Right kidney (tissue), 1 donor: ENCODE measurements around the gene DRD1.
"Not testable (repeated sequence)": the region's sequence is repeated elsewhere in the genome, so short reads cannot be mapped to it uniquely, and the experiment has no call there.

Experiments
- DNase-seq: peaks from one replicate; pipeline ENCODE4 v3.0.0-alpha.2; 2016

The DRD1 gene

GRCh38 chr5:175467983-175468690, 24.2 kb upstream of the DRD1 start:
- DNase-seq: no peak

GRCh38 chr5:175466700-175467318, 22.8 kb upstream of the DRD1 start:
- DNase-seq: no peak

- DNase-seq: no peak
Measured at GRCh38 chr5:175465282-175465681, 21.3 kb upstream of the DRD1 start.

GRCh38 chr5:175464942-175465233, 20.9 kb upstream of the DRD1 start:
- DNase-seq: no peak

GRCh38 chr5:175464074-175464941, 20.3 kb upstream of the DRD1 start:
- peak; percentile 41 for DNase-seq

- DNase-seq: no peak
Measured at GRCh38 chr5:175463641-175464040, 19.7 kb upstream of the DRD1 start.

- DNase-seq: no peak
Measured at GRCh38 chr5:175461370-175461769, 17.4 kb upstream of the DRD1 start.

GRCh38 chr5:175460552-175460951, 16.6 kb upstream of the DRD1 start:
- no peak for DNase-seq

- DNase-seq: no peak
Measured at GRCh38 chr5:175460126-175460525, 16.1 kb upstream of the DRD1 start.

- DNase-seq: no peak
Measured at GRCh38 chr5:175457466-175457865, 13.5 kb upstream of the DRD1 start.

- no peak for DNase-seq
Measured at GRCh38 chr5:175456105-175456742, 12.2 kb upstream of the DRD1 start.

GRCh38 chr5:175454338-175454737, 10.4 kb upstream of the DRD1 start:
- not testable (repeated sequence) for DNase-seq

GRCh38 chr5:175452166-175452565, 8.2 kb upstream of the DRD1 start:
- no peak for DNase-seq

GRCh38 chr5:175448276-175448675, 4.3 kb upstream of the DRD1 start:
- no peak for DNase-seq

- no peak for DNase-seq
Measured at GRCh38 chr5:175447571-175447970, 3.6 kb upstream of the DRD1 start.

- DNase-seq: not testable (repeated sequence)
Measured at GRCh38 chr5:175446378-175446777, 2.4 kb upstream of the DRD1 start.

- DNase-seq: no peak
Measured at GRCh38 chr5:175444905-175445456, 999 bp upstream of the DRD1 start.

GRCh38 chr5:175443514-175444059, 395 bp downstream of the DRD1 start:
- no peak for DNase-seq

GRCh38 chr5:175438234-175438857, 5.6 kb downstream of the DRD1 start:
- no peak for DNase-seq

GRCh38 chr5:175436359-175436758, 7.6 kb downstream of the DRD1 start:
- no peak for DNase-seq

GRCh38 chr5:175434800-175435199, 9.2 kb downstream of the DRD1 start:
- DNase-seq: no peak

- DNase-seq: no peak
Measured at GRCh38 chr5:175427762-175428161, 16.2 kb downstream of the DRD1 start.
